ENCODE measurements around the gene GRIK2.

Gene GRIK2

GRCh38 chr6:101728388-101728787 lies 334.9 kb downstream of the GRIK2 start:
- DNase-seq = no peak

GRCh38 chr6:101728956-101729355 lies 335.4 kb downstream of the GRIK2 start:
- DNase-seq = no peak

- no peak for DNase-seq
Measured at GRCh38 chr6:101730954-101731353, 337.4 kb downstream of the GRIK2 start.

- no peak for DNase-seq
Measured at GRCh38 chr6:101733899-101734298, 340.4 kb downstream of the GRIK2 start.

- DNase-seq = no peak
Measured at GRCh38 chr6:101738481-101738880, 345.0 kb downstream of the GRIK2 start.

- no peak for DNase-seq
Measured at GRCh38 chr6:101740631-101741030, 347.1 kb downstream of the GRIK2 start.

GRCh38 chr6:101741474-101742171 lies 348.1 kb downstream of the GRIK2 start:
- no peak for DNase-seq

- no peak for DNase-seq
Measured at GRCh38 chr6:101747160-101747559, 353.7 kb downstream of the GRIK2 start.

- DNase-seq = peak; percentile 8 to 16
Measured at GRCh38 chr6:101747716-101748115, 354.2 kb downstream of the GRIK2 start.

GRCh38 chr6:101755931-101756330 lies 362.4 kb downstream of the GRIK2 start:
- no peak for DNase-seq

GRCh38 chr6:101758368-101758767 lies 364.9 kb downstream of the GRIK2 start:
- DNase-seq = no peak

- no peak for DNase-seq
Measured at GRCh38 chr6:101760843-101761621, 367.5 kb downstream of the GRIK2 start.

GRCh38 chr6:101762851-101763250 lies 369.3 kb downstream of the GRIK2 start:
- DNase-seq = no peak

- DNase-seq = no peak
Measured at GRCh38 chr6:101765281-101765680, 371.8 kb downstream of the GRIK2 start.

- no peak for DNase-seq
Measured at GRCh38 chr6:101770116-101770515, 376.6 kb downstream of the GRIK2 start.

- peak in 1 of 2 experiments; percentile 49 for DNase-seq
Measured at GRCh38 chr6:101776919-101777350, 383.4 kb downstream of the GRIK2 start.

- DNase-seq = no peak
Measured at GRCh38 chr6:101777646-101778045, 384.1 kb downstream of the GRIK2 start.

- no peak for DNase-seq
Measured at GRCh38 chr6:101779051-101779844, 385.7 kb downstream of the GRIK2 start.

- DNase-seq = no peak
Measured at GRCh38 chr6:101783287-101783686, 389.8 kb downstream of the GRIK2 start.

GRCh38 chr6:101784094-101784493 lies 390.6 kb downstream of the GRIK2 start:
- DNase-seq = no peak

GRCh38 chr6:101799531-101799930 lies 406.0 kb downstream of the GRIK2 start:
- no peak for DNase-seq

- DNase-seq = no peak
Measured at GRCh38 chr6:101800598-101800997, 407.1 kb downstream of the GRIK2 start.

GRCh38 chr6:101803136-101803535 lies 409.6 kb downstream of the GRIK2 start:
- no peak for DNase-seq

- DNase-seq = no peak
Measured at GRCh38 chr6:101806241-101806640, 412.7 kb downstream of the GRIK2 start.
